Muscle layer of colon (tissue), 2 donors: ENCODE results near the gene SLC2A3.
"Not testable (repeated sequence)": the region's sequence is repeated elsewhere in the genome, so short reads cannot be mapped to it uniquely, and the experiment has no call there.

ENCODE experiments used
- H3K27ac ChIP-seq: one replicate; pipeline ENCODE4 v1.7.0; 2013; ENCODE audit warnings: low read depth, mild to moderate bottlenecking, low read length, moderate library complexity
- H3K27me3 ChIP-seq, 2 donors: one replicate each; pipeline ENCODE4 v1.7.0; 2013; ENCODE audit warnings: low read length in 2 of 2, mild to moderate bottlenecking in 2 of 2; ENCODE audit not compliant: insufficient read depth in 2 of 2, control insufficient read depth in 1 of 2
- H3K36me3 ChIP-seq: one replicate; pipeline ENCODE4 v1.7.0; 2013; ENCODE audit warnings: mild to moderate bottlenecking, low read length; ENCODE audit not compliant: insufficient read depth
- H3K4me1 ChIP-seq: one replicate; pipeline ENCODE4 v1.7.0; 2013; ENCODE audit warnings: mild to moderate bottlenecking, low read length; ENCODE audit not compliant: insufficient read depth
- H3K4me3 ChIP-seq, 2 donors: one replicate each; pipeline ENCODE4 v1.7.0; 2013; ENCODE audit warnings: low read length in 2 of 2, low read depth in 1 of 2, mild to moderate bottlenecking in 1 of 2, moderate library complexity in 1 of 2
- H3K9ac ChIP-seq: one replicate; pipeline ENCODE4 v1.7.0; 2013; ENCODE audit warnings: low read length
- H3K9me3 ChIP-seq: one replicate; pipeline ENCODE4 v1.7.0; 2013; ENCODE audit warnings: mild to moderate bottlenecking, low read length
- donor health status: abdominal sarcoma.
- donor health status: Adenocarcinoma of cecum.

Gene SLC2A3

GRCh38 chr12:7948589-7949260 lies 12.7 kb upstream of the SLC2A3 start:
- H3K27ac ChIP-seq: no peak overlapping the region

GRCh38 chr12:7947011-7947410 lies 11.0 kb upstream of the SLC2A3 start:
- H3K36me3 ChIP-seq: no peaks in the 10 kb centered on the region
- H3K4me1 ChIP-seq: no peaks in the 10 kb centered on the region
- no peak overlapping the region for H3K27ac ChIP-seq
- no peak overlapping the region for H3K4me3 ChIP-seq
- H3K27me3 ChIP-seq: no peaks in the 10 kb centered on the region
- no peaks in the 10 kb centered on the region for H3K9me3 ChIP-seq
- no peak overlapping the region for H3K9ac ChIP-seq

More at GRCh38 chr12:7948589-7949260, 12.7 kb upstream of the SLC2A3 start:
- no peaks in the 10 kb centered on the region for H3K4me1 ChIP-seq
- H3K4me3 ChIP-seq: no peak overlapping the region
- H3K27me3 ChIP-seq: no peaks in the 10 kb centered on the region
- no peak overlapping the region for H3K9ac ChIP-seq
- H3K36me3 ChIP-seq: no peaks in the 10 kb centered on the region
- H3K9me3 ChIP-seq: no peaks in the 10 kb centered on the region

- H3K27ac ChIP-seq, H3K4me1 ChIP-seq, H3K4me3 ChIP-seq, H3K27me3 ChIP-seq, H3K36me3 ChIP-seq, H3K9me3 ChIP-seq, H3K9ac ChIP-seq: not testable (repeated sequence)
These were observed 8.8 kb upstream of the SLC2A3 start for GRCh38 chr12:7944760-7945159.

GRCh38 chr12:7940906-7941305 lies 4.9 kb upstream of the SLC2A3 start:
- Histone ChIP-seq H3K4me3 (no peak overlapping the region), H3K4me1 (no peaks in the 10 kb centered on the region), H3K9me3 (no peaks in the 10 kb centered on the region), H3K9ac (no peak overlapping the region), H3K27me3 (no peaks in the 10 kb centered on the region), H3K36me3 (no peaks in the 10 kb centered on the region), H3K27ac (no peak overlapping the region)

GRCh38 chr12:7937833-7938506 lies 2.0 kb upstream of the SLC2A3 start:
- Histone ChIP-seq H3K27ac (no peak overlapping the region), H3K4me1 (peaks cover 17% of the 10 kb centered on the region), H3K36me3 (no peaks in the 10 kb centered on the region), H3K9me3 (no peaks in the 10 kb centered on the region), H3K9ac (no peak overlapping the region), H3K27me3 (no peaks in the 10 kb centered on the region), H3K4me3 (no peak overlapping the region)

GRCh38 chr12:7934889-7935492 lies 996 bp downstream of the SLC2A3 start:
- Histone ChIP-seq H3K9me3 (no peaks in the 10 kb centered on the region), H3K27me3 (no peaks in the 10 kb centered on the region), H3K4me3 (peak overlapping the region; percentile 40 to 71), H3K27ac (peak overlapping the region; percentile 75), H3K36me3 (peaks cover 15% of the 10 kb centered on the region), H3K9ac (peak overlapping the region; percentile 84), H3K4me1 (peaks cover 17% of the 10 kb centered on the region)

GRCh38 chr12:7934091-7934888 lies 1.7 kb downstream of the SLC2A3 start:
- H3K4me3 ChIP-seq: peak overlapping the region; percentile 40 to 71
- H3K4me1 ChIP-seq: peaks cover 17% of the 10 kb centered on the region
- no peaks in the 10 kb centered on the region for H3K27me3 ChIP-seq
- H3K9me3 ChIP-seq: no peaks in the 10 kb centered on the region
- peaks cover 19% of the 10 kb centered on the region for H3K36me3 ChIP-seq
- peak overlapping the region; percentile 84 for H3K9ac ChIP-seq
- H3K27ac ChIP-seq: peak overlapping the region; percentile 75

GRCh38 chr12:7933255-7933726 lies 2.7 kb downstream of the SLC2A3 start:
- Histone ChIP-seq H3K36me3 (peaks cover 21% of the 10 kb centered on the region), H3K27me3 (no peaks in the 10 kb centered on the region), H3K4me1 (peaks cover 17% of the 10 kb centered on the region), H3K4me3 (peak overlapping the region; percentile 2 to 71), H3K27ac (no peak overlapping the region), H3K9ac (no peak overlapping the region), H3K9me3 (no peaks in the 10 kb centered on the region)

- H3K36me3 ChIP-seq: peaks cover 22% of the 10 kb centered on the region
- not testable (repeated sequence) for H3K27ac ChIP-seq, H3K9ac ChIP-seq, H3K9me3 ChIP-seq, H3K4me3 ChIP-seq, H3K27me3 ChIP-seq
- peaks cover 17% of the 10 kb centered on the region for H3K4me1 ChIP-seq
These were observed 3.3 kb downstream of the SLC2A3 start for GRCh38 chr12:7932599-7933240.

GRCh38 chr12:7929083-7929792 lies 6.7 kb downstream of the SLC2A3 start:
- Histone ChIP-seq H3K27me3 (no peaks in the 10 kb centered on the region), H3K4me3 (no peak overlapping the region), H3K27ac (no peak overlapping the region), H3K36me3 (peaks cover 43% of the 10 kb centered on the region), H3K9me3 (no peaks in the 10 kb centered on the region), H3K9ac (no peak overlapping the region), H3K4me1 (peaks cover 9% of the 10 kb centered on the region)
